ENCODE results near the gene USH2A.

The USH2A gene

GRCh38 chr1:215606036-215606435 lies 817.2 kb downstream of the USH2A start:
- TF ChIP-seq CTCF (IDR thresholded peaks at IDR 0.05), result no peak
- no peak overlapping the region for H3K4me3 ChIP-seq
- no peak overlapping the region for H3K27ac ChIP-seq
- no peak for DNase-seq (ENCODE audit: low spot score)

- TF ChIP-seq CTCF (IDR thresholded peaks at IDR 0.05), result no peak
- Histone ChIP-seq H3K27ac (no peak overlapping the region), H3K4me3 (no peak overlapping the region)
- no peak for DNase-seq (ENCODE audit: low spot score)
Observed at GRCh38 chr1:215605011-215605621, 818.1 kb downstream of the USH2A start.

DNA sequence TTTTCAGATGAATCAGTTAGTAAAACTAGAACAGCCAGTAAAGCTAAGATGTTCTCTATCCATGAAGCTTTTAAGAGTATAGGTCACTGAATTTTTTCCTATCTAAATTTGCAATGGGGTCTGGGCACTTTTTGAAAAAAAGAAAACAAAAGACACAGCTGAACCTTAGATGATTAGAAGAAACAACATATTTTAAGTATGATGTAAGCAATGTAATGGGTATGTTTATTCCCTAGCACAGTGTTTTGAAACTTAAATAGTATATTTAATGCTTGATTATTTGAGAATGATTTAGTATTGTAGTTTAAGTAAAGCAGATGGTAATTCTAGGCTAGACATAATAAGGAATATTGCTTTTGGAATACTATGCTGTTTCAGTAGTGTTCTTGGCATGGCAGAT lies 819.9 kb downstream of the USH2A start:
- no peak overlapping the region for H3K4me3 ChIP-seq
- no peak overlapping the region for H3K27ac ChIP-seq
- no peak for TF ChIP-seq CTCF (IDR thresholded peaks at IDR 0.05)
- DNase-seq (ENCODE audit: low spot score), result no peak

- no peak overlapping the region for H3K4me3 ChIP-seq
- H3K27ac ChIP-seq, result no peak overlapping the region
- TF ChIP-seq CTCF (IDR thresholded peaks at IDR 0.05), result no peak
- no peak for DNase-seq (ENCODE audit: low spot score)
Observed at GRCh38 chr1:215601276-215601675, 822.0 kb downstream of the USH2A start.

GRCh38 chr1:215600867-215601266 lies 822.4 kb downstream of the USH2A start:
- Histone ChIP-seq H3K27ac (no peak overlapping the region), H3K4me3 (no peak overlapping the region)
- no peak for TF ChIP-seq CTCF (IDR thresholded peaks at IDR 0.05)
- DNase-seq (ENCODE audit: low spot score), result no peak

DNA sequence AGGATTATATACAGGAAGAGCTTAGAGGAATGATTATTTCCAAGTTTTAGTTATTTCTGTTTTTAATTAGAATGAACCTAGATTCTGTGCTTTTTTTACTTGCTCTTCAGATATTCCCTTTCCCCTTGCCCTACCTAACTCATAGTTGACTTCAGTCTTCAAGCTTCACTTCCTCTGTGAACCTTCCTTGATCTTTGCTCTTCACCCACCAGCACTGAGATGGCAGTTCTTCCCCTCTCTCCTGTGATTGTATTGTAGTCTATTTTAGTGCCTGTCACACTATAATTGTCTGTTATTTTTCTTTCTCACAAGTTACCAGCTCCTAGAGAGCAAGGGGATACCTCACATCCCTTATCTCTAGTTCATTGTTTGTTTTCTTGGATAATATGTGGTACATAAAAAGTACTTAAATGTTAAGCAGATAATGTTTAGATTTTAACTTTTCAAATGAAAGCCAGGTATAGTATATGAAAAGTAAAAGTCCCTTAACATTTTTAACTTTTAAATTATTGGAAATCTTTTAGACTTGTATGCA lies 822.9 kb downstream of the USH2A start:
- Histone ChIP-seq H3K4me3 (no peak overlapping the region), H3K27ac (no peak overlapping the region)
- DNase-seq (ENCODE audit: low spot score), result no peak
- no peak for TF ChIP-seq CTCF (IDR thresholded peaks at IDR 0.05)

GRCh38 chr1:215599418-215600074 lies 823.7 kb downstream of the USH2A start:
- DNase-seq (ENCODE audit: low spot score), result no peak
- no peak for TF ChIP-seq CTCF (IDR thresholded peaks at IDR 0.05)
- Histone ChIP-seq H3K4me3 (no peak overlapping the region), H3K27ac (no peak overlapping the region)

Data from coronary artery (tissue), 2 donors.